Endothelial cell (in vitro differentiated cells): ENCODE measurements around the gene TUSC1. TPM values are rescaled to one million over a fixed set of nuclear protein-coding genes. Genes with fewer than 3 reads are reported as not detected.

Experiments
- DNase-seq: peaks from one replicate; pipeline ENCODE4 v3.0.0; 2021; ENCODE audit warnings: low spot score
- H3K27ac Mint-ChIP-seq: one replicate; pipeline ENCODE4 v1.8.0; 2021; ENCODE audit warnings: mixed read lengths, inconsistent platforms; ENCODE audit not compliant: unreplicated experiment
- H3K27me3 Mint-ChIP-seq: one replicate; pipeline ENCODE4 v1.8.0; 2021; ENCODE audit warnings: mild to moderate bottlenecking, moderate library complexity, mixed read lengths, inconsistent platforms; ENCODE audit not compliant: unreplicated experiment
- H3K36me3 Mint-ChIP-seq: one replicate; pipeline ENCODE4 v1.8.0; 2021; ENCODE audit warnings: mild to moderate bottlenecking, low read depth, mixed read lengths, inconsistent platforms; ENCODE audit not compliant: unreplicated experiment
- H3K4me1 Mint-ChIP-seq: one replicate; pipeline ENCODE4 v1.8.0; 2021; ENCODE audit warnings: mild to moderate bottlenecking, mixed read lengths, inconsistent platforms; ENCODE audit not compliant: unreplicated experiment
- H3K4me3 Mint-ChIP-seq: one replicate; pipeline ENCODE4 v1.8.0; 2021; ENCODE audit warnings: mild to moderate bottlenecking, mixed read lengths, inconsistent platforms; ENCODE audit not compliant: unreplicated experiment
- H3K9me3 Mint-ChIP-seq: one replicate; pipeline ENCODE4 v1.8.0; 2021; ENCODE audit warnings: mixed read lengths, inconsistent platforms; ENCODE audit not compliant: unreplicated experiment
- total RNA-seq: library from RNA; stranded (reverse); fragmentation: NEBNext Ultra II Directional; extraction: Animal tissue kit (Norgen Biotek cat#: 25700); gene quantifications from one replicate; pipeline ENCODE4 v1.2.1, GENCODE V29; 2021; ENCODE audit not compliant: unreplicated experiment
- TF ChIP-seq, protein P1 (sequence below): fragments of 200-600 bp; sonication (generic); IDR thresholded peaks from one replicate; pipeline ENCODE4 v1.5.0; 2021; ENCODE audit warnings: antibody characterized with exemption; ENCODE audit not compliant: unreplicated experiment

Gene TUSC1
- total RNA-seq, 1 donor from 2014 or later = 3.8 TPM

- no peaks in the 10 kb centered on the region for H3K4me1 Mint-ChIP-seq
- H3K27me3 Mint-ChIP-seq = no peaks in the 10 kb centered on the region
- H3K36me3 Mint-ChIP-seq = no peaks in the 10 kb centered on the region
- H3K9me3 Mint-ChIP-seq = no peaks in the 10 kb centered on the region
- no peak overlapping the region for H3K4me3 Mint-ChIP-seq
- H3K27ac Mint-ChIP-seq = no peak overlapping the region
- DNase-seq = no peak
- TF ChIP-seq, protein P1, sequence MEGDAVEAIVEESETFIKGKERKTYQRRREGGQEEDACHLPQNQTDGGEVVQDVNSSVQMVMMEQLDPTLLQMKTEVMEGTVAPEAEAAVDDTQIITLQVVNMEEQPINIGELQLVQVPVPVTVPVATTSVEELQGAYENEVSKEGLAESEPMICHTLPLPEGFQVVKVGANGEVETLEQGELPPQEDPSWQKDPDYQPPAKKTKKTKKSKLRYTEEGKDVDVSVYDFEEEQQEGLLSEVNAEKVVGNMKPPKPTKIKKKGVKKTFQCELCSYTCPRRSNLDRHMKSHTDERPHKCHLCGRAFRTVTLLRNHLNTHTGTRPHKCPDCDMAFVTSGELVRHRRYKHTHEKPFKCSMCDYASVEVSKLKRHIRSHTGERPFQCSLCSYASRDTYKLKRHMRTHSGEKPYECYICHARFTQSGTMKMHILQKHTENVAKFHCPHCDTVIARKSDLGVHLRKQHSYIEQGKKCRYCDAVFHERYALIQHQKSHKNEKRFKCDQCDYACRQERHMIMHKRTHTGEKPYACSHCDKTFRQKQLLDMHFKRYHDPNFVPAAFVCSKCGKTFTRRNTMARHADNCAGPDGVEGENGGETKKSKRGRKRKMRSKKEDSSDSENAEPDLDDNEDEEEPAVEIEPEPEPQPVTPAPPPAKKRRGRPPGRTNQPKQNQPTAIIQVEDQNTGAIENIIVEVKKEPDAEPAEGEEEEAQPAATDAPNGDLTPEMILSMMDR = no peak
Observed at GRCh38 chr9:25636026-25636425, 42.2 kb downstream of the TUSC1 start.

DNA sequence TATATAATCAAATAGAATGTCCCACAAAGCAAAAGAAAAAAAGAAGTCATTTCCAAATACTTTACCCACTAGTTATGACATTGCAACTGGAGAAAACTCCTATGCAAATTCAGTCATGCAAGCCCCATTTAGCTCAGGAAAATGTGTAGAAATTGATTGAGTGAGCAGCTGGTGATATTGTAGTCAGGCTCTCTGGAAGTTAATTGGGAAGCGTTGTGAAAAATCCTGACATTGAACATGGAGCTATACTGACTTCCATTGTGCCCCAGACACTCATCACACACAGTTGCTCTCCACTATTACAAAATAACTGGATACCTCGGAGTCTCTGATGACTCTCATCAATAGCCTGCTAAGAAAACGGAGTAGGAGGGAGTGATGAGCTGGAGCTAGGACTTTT is 49.0 kb downstream of the TUSC1 start:
- TF ChIP-seq, protein P1 = no peak
- Mint-ChIP-seq H3K27ac (no peak overlapping the region), H3K9me3 (no peaks in the 10 kb centered on the region), H3K4me3 (no peak overlapping the region), H3K27me3 (no peaks in the 10 kb centered on the region), H3K4me1 (no peaks in the 10 kb centered on the region), H3K36me3 (no peaks in the 10 kb centered on the region)
- DNase-seq = no peak
